ENCODE results near the gene LEUTX. TPM values are rescaled to one million over a fixed set of nuclear protein-coding genes. Genes with fewer than 3 reads are reported as not detected.

The LEUTX gene
- total and polyA plus RNA-seq, 4 donors: not detected

DNA sequence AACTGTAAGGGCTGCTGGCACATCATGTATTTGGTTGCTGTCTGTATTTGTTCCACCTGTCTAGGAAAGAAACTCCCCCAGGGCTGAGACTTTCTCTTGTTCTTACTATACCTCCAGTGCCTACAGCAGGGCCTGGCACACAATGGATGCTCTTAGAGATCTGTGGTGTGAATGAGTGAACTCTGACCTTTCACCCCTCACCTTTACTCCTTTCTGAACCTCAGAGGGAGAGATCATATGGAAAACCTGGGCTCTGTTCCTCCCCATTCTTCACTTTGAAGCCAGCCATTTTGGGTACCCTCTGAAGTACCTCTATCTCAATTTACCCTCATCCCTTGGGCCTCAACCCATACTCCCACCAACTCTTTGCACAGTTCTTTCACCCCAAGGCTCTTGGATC is 52.2 kb downstream of the LEUTX start:
- Histone ChIP-seq H3K9ac (ENCODE audit: low read depth in 1 of 2, low read length in 2 of 2) (no peak overlapping the region), H3K27ac (ENCODE audit: low read depth in 1 of 2, low read length in 2 of 2) (no peak overlapping the region), H3K4me3 (ENCODE audit: low read depth in 1 of 3, low read length in 3 of 3) (no peak overlapping the region), H3K9me3 (ENCODE audit: control insufficient read depth in 4 of 4, low read length in 3 of 4) (no peaks in the 10 kb centered on the region), H3K36me3 (ENCODE audit: control insufficient read depth in 4 of 4, insufficient read depth in 3 of 4, low read depth in 1 of 4, low read length in 3 of 4) (peaks cover 0 to 44% (median 7%) of the 10 kb centered on the region in 4 donors), H3K27me3 (ENCODE audit: control insufficient read depth in 4 of 4, insufficient read depth in 4 of 4, low read length in 3 of 4) (no peaks in the 10 kb centered on the region), H3K4me1 (ENCODE audit: control insufficient read depth in 4 of 4, insufficient read depth in 4 of 4, low read length in 3 of 4) (peaks cover 4 to 19% (median 17%) of the 10 kb centered on the region in 4 donors)
- TF ChIP-seq NR2F2 (IDR thresholded peaks at IDR 0.05) (no peak), SP1 (IDR thresholded peaks at IDR 0.05) (no peak), RXRA (IDR thresholded peaks at IDR 0.05) (no peak), HNF4A (conservative IDR thresholded peaks at IDR 0.05) (no peak), YY1 (IDR thresholded peaks at IDR 0.05) (no peak), TAF1 (conservative IDR thresholded peaks at IDR 0.05) (no peak), GABPA (IDR thresholded peaks at IDR 0.05 in 1 of 2, conservative IDR thresholded peaks at IDR 0.05 in 1 of 2) (no peak), EGR1 (IDR thresholded peaks at IDR 0.05; ENCODE audit: low read depth in 2 of 2) (no peak), RAD21 (IDR thresholded peaks at IDR 0.05) (no peak), FOXA1 (IDR thresholded peaks at IDR 0.05) (no peak), FOXA2 (IDR thresholded peaks at IDR 0.05) (no peak), HNF4G (IDR thresholded peaks at IDR 0.05) (no peak), ATF3 (IDR thresholded peaks at IDR 0.05) (no peak), JUND (IDR thresholded peaks at IDR 0.05) (no peak), CTCF (IDR thresholded peaks at IDR 0.05; ENCODE audit: low read depth, low read length, missing input control) (no peak)
- TF ChIP-seq, protein P1, sequence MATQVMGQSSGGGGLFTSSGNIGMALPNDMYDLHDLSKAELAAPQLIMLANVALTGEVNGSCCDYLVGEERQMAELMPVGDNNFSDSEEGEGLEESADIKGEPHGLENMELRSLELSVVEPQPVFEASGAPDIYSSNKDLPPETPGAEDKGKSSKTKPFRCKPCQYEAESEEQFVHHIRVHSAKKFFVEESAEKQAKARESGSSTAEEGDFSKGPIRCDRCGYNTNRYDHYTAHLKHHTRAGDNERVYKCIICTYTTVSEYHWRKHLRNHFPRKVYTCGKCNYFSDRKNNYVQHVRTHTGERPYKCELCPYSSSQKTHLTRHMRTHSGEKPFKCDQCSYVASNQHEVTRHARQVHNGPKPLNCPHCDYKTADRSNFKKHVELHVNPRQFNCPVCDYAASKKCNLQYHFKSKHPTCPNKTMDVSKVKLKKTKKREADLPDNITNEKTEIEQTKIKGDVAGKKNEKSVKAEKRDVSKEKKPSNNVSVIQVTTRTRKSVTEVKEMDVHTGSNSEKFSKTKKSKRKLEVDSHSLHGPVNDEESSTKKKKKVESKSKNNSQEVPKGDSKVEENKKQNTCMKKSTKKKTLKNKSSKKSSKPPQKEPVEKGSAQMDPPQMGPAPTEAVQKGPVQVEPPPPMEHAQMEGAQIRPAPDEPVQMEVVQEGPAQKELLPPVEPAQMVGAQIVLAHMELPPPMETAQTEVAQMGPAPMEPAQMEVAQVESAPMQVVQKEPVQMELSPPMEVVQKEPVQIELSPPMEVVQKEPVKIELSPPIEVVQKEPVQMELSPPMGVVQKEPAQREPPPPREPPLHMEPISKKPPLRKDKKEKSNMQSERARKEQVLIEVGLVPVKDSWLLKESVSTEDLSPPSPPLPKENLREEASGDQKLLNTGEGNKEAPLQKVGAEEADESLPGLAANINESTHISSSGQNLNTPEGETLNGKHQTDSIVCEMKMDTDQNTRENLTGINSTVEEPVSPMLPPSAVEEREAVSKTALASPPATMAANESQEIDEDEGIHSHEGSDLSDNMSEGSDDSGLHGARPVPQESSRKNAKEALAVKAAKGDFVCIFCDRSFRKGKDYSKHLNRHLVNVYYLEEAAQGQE (IDR thresholded peaks at IDR 0.05): no peak
- TF ChIP-seq, protein P2, sequence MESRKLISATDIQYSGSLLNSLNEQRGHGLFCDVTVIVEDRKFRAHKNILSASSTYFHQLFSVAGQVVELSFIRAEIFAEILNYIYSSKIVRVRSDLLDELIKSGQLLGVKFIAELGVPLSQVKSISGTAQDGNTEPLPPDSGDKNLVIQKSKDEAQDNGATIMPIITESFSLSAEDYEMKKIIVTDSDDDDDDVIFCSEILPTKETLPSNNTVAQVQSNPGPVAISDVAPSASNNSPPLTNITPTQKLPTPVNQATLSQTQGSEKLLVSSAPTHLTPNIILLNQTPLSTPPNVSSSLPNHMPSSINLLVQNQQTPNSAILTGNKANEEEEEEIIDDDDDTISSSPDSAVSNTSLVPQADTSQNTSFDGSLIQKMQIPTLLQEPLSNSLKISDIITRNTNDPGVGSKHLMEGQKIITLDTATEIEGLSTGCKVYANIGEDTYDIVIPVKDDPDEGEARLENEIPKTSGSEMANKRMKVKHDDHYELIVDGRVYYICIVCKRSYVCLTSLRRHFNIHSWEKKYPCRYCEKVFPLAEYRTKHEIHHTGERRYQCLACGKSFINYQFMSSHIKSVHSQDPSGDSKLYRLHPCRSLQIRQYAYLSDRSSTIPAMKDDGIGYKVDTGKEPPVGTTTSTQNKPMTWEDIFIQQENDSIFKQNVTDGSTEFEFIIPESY (IDR thresholded peaks at IDR 0.05): no peak
- TF ChIP-seq, protein P3, sequence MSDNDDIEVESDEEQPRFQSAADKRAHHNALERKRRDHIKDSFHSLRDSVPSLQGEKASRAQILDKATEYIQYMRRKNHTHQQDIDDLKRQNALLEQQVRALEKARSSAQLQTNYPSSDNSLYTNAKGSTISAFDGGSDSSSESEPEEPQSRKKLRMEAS (IDR thresholded peaks at IDR 0.05): no peak
- DNase-seq (ENCODE audit: low spot score): no peak

Measured in liver (tissue), 9 donors.